Epithelial cell of prostate (primary cell): Measurements from ENCODE around the gene MAT2A.
A peak's percentile ranks its signal among the peaks of the same experiment; 100 is the strongest.

Source experiments
- DNase-seq: peaks from one replicate; pipeline ENCODE4 v3.0.0-alpha.2; 2011; ENCODE audit warnings: low read depth, low spot score
- H3K27ac ChIP-seq: fragments of 450-650 bp; 2 replicates; pipeline ENCODE4 v1.5.1; 2017; ENCODE audit warnings: mild to moderate bottlenecking

The MAT2A gene

GRCh38 chr2:85538507-85539360 is at the start of gene MAT2A:
TSS of gene MAT2A (plus strand) at chr2:85539168. CDS start at chr2:85539288, 120 bp downstream.
- peak within 1 kb of the TSS; percentile 90 for H3K27ac ChIP-seq
- DNase-seq, result no peak

- DNase-seq, result no peak
- no peak overlapping the region for H3K27ac ChIP-seq
These were observed 47.9 kb upstream of the MAT2A start for GRCh38 chr2:85490861-85491755.

GRCh38 chr2:85496436-85496835 is 42.5 kb upstream of the MAT2A start:
- no peak overlapping the region for H3K27ac ChIP-seq

GRCh38 chr2:85497944-85498630 is 40.9 kb upstream of the MAT2A start:
- peak overlapping the region; percentile 78 for H3K27ac ChIP-seq
- no peak for DNase-seq

More at GRCh38 chr2:85496436-85496835, 42.5 kb upstream of the MAT2A start:
- no peak for DNase-seq

- no peak for DNase-seq
- H3K27ac ChIP-seq, result no peak overlapping the region
These were observed 37.7 kb upstream of the MAT2A start for GRCh38 chr2:85501248-85501647.

- H3K27ac ChIP-seq, result peak overlapping the region; percentile 70
- no peak for DNase-seq
These were observed 36.2 kb upstream of the MAT2A start for GRCh38 chr2:85502720-85503119.

- no peak for DNase-seq
These were observed 35.7 kb upstream of the MAT2A start for GRCh38 chr2:85503168-85503850.

GRCh38 chr2:85503851-85504777 is 34.9 kb upstream of the MAT2A start:
- H3K27ac ChIP-seq, result peak overlapping the region; percentile 70
- no peak for DNase-seq

More at GRCh38 chr2:85503168-85503850, 35.7 kb upstream of the MAT2A start:
- H3K27ac ChIP-seq, result peak overlapping the region; percentile 70

GRCh38 chr2:85504778-85505261 is 34.1 kb upstream of the MAT2A start:
- H3K27ac ChIP-seq, result peak overlapping the region; percentile 70
- DNase-seq, result peak; percentile 95

- no peak for DNase-seq
- H3K27ac ChIP-seq, result peak overlapping the region; percentile 70
These were observed 33.3 kb upstream of the MAT2A start for GRCh38 chr2:85505551-85506238.

- DNase-seq, result no peak
- H3K27ac ChIP-seq, result no peak overlapping the region
These were observed 32.2 kb upstream of the MAT2A start for GRCh38 chr2:85506768-85507181.

- H3K27ac ChIP-seq, result no peak overlapping the region
- DNase-seq, result no peak
These were observed 27.8 kb upstream of the MAT2A start for GRCh38 chr2:85511008-85511811.

GRCh38 chr2:85514323-85514722 is 24.6 kb upstream of the MAT2A start:
- DNase-seq, result no peak
- H3K27ac ChIP-seq, result no peak overlapping the region

GRCh38 chr2:85516653-85517389 is 22.1 kb upstream of the MAT2A start:
- no peak for DNase-seq
- peak overlapping the region; percentile 9 for H3K27ac ChIP-seq

- no peak for DNase-seq
- no peak overlapping the region for H3K27ac ChIP-seq
These were observed 16.8 kb upstream of the MAT2A start for GRCh38 chr2:85522090-85522647.
